ENCODE results near the gene PTPRA. TPM values are rescaled to one million over a fixed set of nuclear protein-coding genes. Genes with fewer than 3 reads are reported as not detected.
"Not testable (repeated sequence)": the region's sequence is repeated elsewhere in the genome, so short reads cannot be mapped to it uniquely, and the experiment has no call there.

PTPRA gene
- polyA plus RNA-seq, 6 donors from 2014 or later, result 22.9 to 50.9 (median 31.6) TPM

GRCh38 chr20:2883726-2884637 is 10.7 kb downstream of the PTPRA start:
- H3K9me3 Mint-ChIP-seq, result no peaks in the 10 kb centered on the region
- peaks cover 0 to 7% of the 10 kb centered on the region in 2 donors for H3K36me3 Mint-ChIP-seq
- H3K27ac Mint-ChIP-seq, result peak overlapping the region in 2 of 6 donors; percentile 39 to 77
- ATAC-seq (ENCODE audit: low read depth in 2 of 2), result no peak
- H3K4me3 Mint-ChIP-seq, result no peak overlapping the region
- no peak for DNase-seq
- no peaks in the 10 kb centered on the region for H3K27me3 Mint-ChIP-seq
- peaks cover 38 to 61% (median 58%) of the 10 kb centered on the region in 3 donors for H3K4me1 Mint-ChIP-seq

- H3K36me3 Mint-ChIP-seq, result peaks cover 0 to 16% of the 10 kb centered on the region in 2 donors
- DNase-seq, result no peak
- no peaks in the 10 kb centered on the region for H3K27me3 Mint-ChIP-seq
- ATAC-seq (ENCODE audit: low read depth in 2 of 2), result no peak
- H3K9me3 Mint-ChIP-seq, result no peaks in the 10 kb centered on the region
- H3K27ac Mint-ChIP-seq, result peak overlapping the region in 4 of 6 donors; percentile 14 to 65 (median 40)
- H3K4me3 Mint-ChIP-seq, result peak overlapping the region in 1 of 8 donors; percentile 78
- peaks cover 49 to 69% (median 67%) of the 10 kb centered on the region in 3 donors for H3K4me1 Mint-ChIP-seq
These were observed 14.4 kb downstream of the PTPRA start for GRCh38 chr20:2887715-2888114.

GRCh38 chr20:2888224-2888955 is 15.1 kb downstream of the PTPRA start:
- ATAC-seq (ENCODE audit: low read depth in 2 of 2), result no peak
- H3K4me1 Mint-ChIP-seq, result peaks cover 49 to 67% (median 64%) of the 10 kb centered on the region in 3 donors
- H3K27ac Mint-ChIP-seq, result peak overlapping the region in 3 of 6 donors; percentile 41 to 64 (median 61)

GRCh38 chr20:2889209-2889608 is 15.9 kb downstream of the PTPRA start:
- ATAC-seq (ENCODE audit: low read depth in 2 of 2), result no peak
- peak overlapping the region in 1 of 6 donors; percentile 14 for H3K27ac Mint-ChIP-seq

More at GRCh38 chr20:2888224-2888955, 15.1 kb downstream of the PTPRA start:
- no peak for DNase-seq
- Mint-ChIP-seq H3K9me3 (no peaks in the 10 kb centered on the region), H3K36me3 (peaks cover 0 to 16% of the 10 kb centered on the region in 2 donors), H3K4me3 (peak overlapping the region in 1 of 8 donors; percentile 78), H3K27me3 (no peaks in the 10 kb centered on the region)

GRCh38 chr20:2889797-2890196 is 16.5 kb downstream of the PTPRA start:
- Mint-ChIP-seq H3K9me3 (peaks cover 0 to 4% (median 0%) of the 10 kb centered on the region in 7 donors), H3K27ac (no peak overlapping the region), H3K4me1 (peaks cover 43 to 55% (median 54%) of the 10 kb centered on the region in 3 donors), H3K4me3 (no peak overlapping the region), H3K36me3 (peaks cover 0 to 9% of the 10 kb centered on the region in 2 donors), H3K27me3 (no peaks in the 10 kb centered on the region)
- DNase-seq (no peak), ATAC-seq (ENCODE audit: low read depth in 2 of 2) (no peak)

More at GRCh38 chr20:2889209-2889608, 15.9 kb downstream of the PTPRA start:
- Mint-ChIP-seq H3K36me3 (peaks cover 0 to 9% of the 10 kb centered on the region in 2 donors), H3K9me3 (peaks cover 0 to under 1% (median 0%) of the 10 kb centered on the region in 7 donors), H3K4me1 (peaks cover 45 to 60% (median 59%) of the 10 kb centered on the region in 3 donors), H3K4me3 (no peak overlapping the region), H3K27me3 (no peaks in the 10 kb centered on the region)
- no peak for DNase-seq

- ATAC-seq (ENCODE audit: low read depth in 2 of 2) (no peak), DNase-seq (no peak)
- peaks cover 0 to 9% of the 10 kb centered on the region in 2 donors for H3K36me3 Mint-ChIP-seq
- peaks cover 43 to 46% (median 44%) of the 10 kb centered on the region in 3 donors for H3K4me1 Mint-ChIP-seq
- peak overlapping the region in 2 of 8 donors; percentile 10 to 54 for H3K4me3 Mint-ChIP-seq
- H3K9me3 Mint-ChIP-seq, result peaks cover 0 to 6% (median 0%) of the 10 kb centered on the region in 7 donors
- H3K27me3 Mint-ChIP-seq, result no peaks in the 10 kb centered on the region
- peak overlapping the region in 5 of 6 donors; percentile 1 to 84 (median 49) for H3K27ac Mint-ChIP-seq
These were observed 17.5 kb downstream of the PTPRA start for GRCh38 chr20:2890742-2891141.

GRCh38 chr20:2891343-2891742 is 18.1 kb downstream of the PTPRA start:
- ATAC-seq (ENCODE audit: low read depth in 2 of 2) (no peak), DNase-seq (no peak)
- Mint-ChIP-seq H3K9me3 (peaks cover 0 to 6% (median 0%) of the 10 kb centered on the region in 7 donors), H3K4me1 (peaks cover 43 to 46% (median 44%) of the 10 kb centered on the region in 3 donors), H3K36me3 (peaks cover 1 to 9% of the 10 kb centered on the region in 2 donors), H3K27me3 (no peaks in the 10 kb centered on the region), H3K4me3 (no peak overlapping the region), H3K27ac (peak overlapping the region in 3 of 6 donors; percentile 58 to 84 (median 79))

- Mint-ChIP-seq H3K27ac (peak overlapping the region in 1 of 6 donors; percentile 69), H3K4me1 (peaks cover 38 to 44% (median 41%) of the 10 kb centered on the region in 3 donors), H3K9me3 (peaks cover 0 to 6% (median 0%) of the 10 kb centered on the region in 7 donors), H3K4me3 (no peak overlapping the region), H3K36me3 (peaks cover 4 to 9% of the 10 kb centered on the region in 2 donors), H3K27me3 (no peaks in the 10 kb centered on the region)
- DNase-seq (no peak), ATAC-seq (ENCODE audit: low read depth in 2 of 2) (no peak)
These were observed 19.1 kb downstream of the PTPRA start for GRCh38 chr20:2892376-2892775.

- DNase-seq (no peak), ATAC-seq (ENCODE audit: low read depth in 2 of 2) (no peak)
- Mint-ChIP-seq H3K36me3 (peaks cover 4 to 9% of the 10 kb centered on the region in 2 donors), H3K27me3 (no peaks in the 10 kb centered on the region), H3K4me3 (no peak overlapping the region), H3K27ac (no peak overlapping the region), H3K9me3 (peaks cover 0 to 6% (median 0%) of the 10 kb centered on the region in 7 donors), H3K4me1 (peaks cover 31 to 39% (median 37%) of the 10 kb centered on the region in 3 donors)
These were observed 20.9 kb downstream of the PTPRA start for GRCh38 chr20:2894221-2894620.

- not testable (repeated sequence) for H3K9me3 Mint-ChIP-seq; DNase-seq; H3K4me3 Mint-ChIP-seq; H3K36me3 Mint-ChIP-seq; H3K27me3 Mint-ChIP-seq; ATAC-seq (ENCODE audit: low read depth in 2 of 2)
- H3K27ac Mint-ChIP-seq, result peak overlapping the region in 1 of 6 donors; percentile 52
- peaks cover 38 to 44% (median 43%) of the 10 kb centered on the region in 3 donors for H3K4me1 Mint-ChIP-seq
These were observed 21.9 kb downstream of the PTPRA start for GRCh38 chr20:2895154-2895553.

GRCh38 chr20:2899243-2899642 is 26.0 kb downstream of the PTPRA start:
- peak overlapping the region; percentile 20 to 78 (median 57) for H3K4me3 Mint-ChIP-seq
- ATAC-seq (ENCODE audit: low read depth in 2 of 2) (peak; percentile 75 to 77), DNase-seq (peak; percentile 33)
- no peaks in the 10 kb centered on the region for H3K27me3 Mint-ChIP-seq
- H3K9me3 Mint-ChIP-seq, result peaks cover 0 to 6% (median 0%) of the 10 kb centered on the region in 7 donors
- peak overlapping the region; percentile 9 to 89 (median 84) for H3K27ac Mint-ChIP-seq
- peaks cover 40 to 49% (median 45%) of the 10 kb centered on the region in 3 donors for H3K4me1 Mint-ChIP-seq
- H3K36me3 Mint-ChIP-seq, result peaks cover 0 to 4% of the 10 kb centered on the region in 2 donors

- Mint-ChIP-seq H3K36me3 (peaks cover 0 to 4% of the 10 kb centered on the region in 2 donors), H3K27me3 (no peaks in the 10 kb centered on the region), H3K4me1 (peaks cover 37 to 47% (median 45%) of the 10 kb centered on the region in 3 donors), H3K27ac (peak overlapping the region; percentile 74 to 96 (median 88)), H3K4me3 (peak overlapping the region in 7 of 8 donors; percentile 72 to 89 (median 84)), H3K9me3 (no peaks in the 10 kb centered on the region)
- peak; percentile 11 for DNase-seq
- peak; percentile 82 to 87 for ATAC-seq (ENCODE audit: low read depth in 2 of 2)
These were observed 27.7 kb downstream of the PTPRA start for GRCh38 chr20:2900845-2901592.
